Panc1 (cell line): ENCODE data around the gene ADAMTS9. TPM values are rescaled to one million over a fixed set of nuclear protein-coding genes. Genes with fewer than 3 reads are reported as not detected.

Source experiments
- ATAC-seq: fragments of 200-7000 bp; cut with Tn5 transposase; 2 replicates; pipeline ENCODE4 v1.9.1; 2020; ENCODE audit warnings: mild to moderate bottlenecking, moderate library complexity
- BruUV-seq: library from RNA; stranded (reverse); fragments of 400-500 nt; replicated peaks from 2 replicates; lab custom pipeline; 2021; lab: Mats Ljungman, UMichigan
- CTCF ChIA-PET: fragments of 300-600 bp; sonication (Branson Sonifier 250); formaldehyde crosslinking; loops from one replicate; lab custom pipeline; 2022; ENCODE audit warnings: antibody characterized with exemption; lab: Charles Lee
- POLR2A ChIA-PET: fragments of 300-600 bp; sonication (Branson Sonifier 250); formaldehyde crosslinking; loops from one replicate; lab custom pipeline; 2022; ENCODE audit warnings: antibody characterized with exemption; lab: Charles Lee
- DNase-seq: peaks from one replicate; pipeline ENCODE4 v3.0.0-alpha.2; 2010; ENCODE audit warnings: low read depth, low spot score
- H3K27ac ChIP-seq: 2 replicates; pipeline ENCODE4 v1.5.1; 2011; ENCODE audit warnings: mild to moderate bottlenecking, low read length, inconsistent platforms
- H3K27me3 ChIP-seq: fragments of 200-500 bp; sonication (Bioruptor generic); 2 replicates; pipeline ENCODE4 v1.6.0; 2014; ENCODE audit warnings: low read length, inconsistent platforms; ENCODE audit not compliant: control insufficient read depth, insufficient read depth
- H3K36me3 ChIP-seq: fragments of 200-500 bp; sonication (Bioruptor generic); 2 replicates; pipeline ENCODE4 v1.5.1; 2014; ENCODE audit warnings: inconsistent platforms, mild to moderate bottlenecking, low read length, moderate library complexity; ENCODE audit not compliant: control insufficient read depth, insufficient read depth
- H3K4me1 ChIP-seq: 2 replicates; pipeline ENCODE4 v1.5.1; 2011; ENCODE audit warnings: inconsistent platforms, mild to moderate bottlenecking, low read length, moderate library complexity; ENCODE audit not compliant: control insufficient read depth, insufficient read depth
- H3K4me3 ChIP-seq, 2 experiments: 2 replicates each; pipeline ENCODE4 v1.5.1; 2011 to 2012; ENCODE audit warnings: low read depth in 2 of 2, low read length in 2 of 2, mild to moderate bottlenecking in 2 of 2, inconsistent platforms in 1 of 2, moderate library complexity in 1 of 2
- H3K9me3 ChIP-seq: fragments of 200-500 bp; sonication (Bioruptor generic); 2 replicates; pipeline ENCODE4 v1.5.1; 2014; ENCODE audit warnings: low read depth, mild to moderate bottlenecking, inconsistent platforms, low read length, moderate library complexity; ENCODE audit not compliant: control insufficient read depth, insufficient read depth
- POLR2AphosphoS5 ChIP-seq: IDR thresholded peaks from 2 replicates; pipeline ENCODE4 v1.6.1; 2012; ENCODE audit warnings: mild to moderate bottlenecking, low read depth, low read length, moderate library complexity
- SIN3A ChIP-seq: IDR thresholded peaks from 2 replicates; pipeline ENCODE4 v1.6.1; 2012; ENCODE audit warnings: low read depth, mild to moderate bottlenecking, low read length, moderate library complexity, borderline replicate concordance; ENCODE audit not compliant: insufficient read depth
- TCF7L2 ChIP-seq: IDR thresholded peaks from 2 replicates; pipeline ENCODE4 v1.6.1; 2011; ENCODE audit warnings: mild to moderate bottlenecking, low read depth, low read length, inconsistent platforms
- in situ Hi-C: cut with HindIII; loops from 2 replicates; pipeline ENCODE4 v1.10.0; 2016; ENCODE audit warnings: low sequenced_read_pairs, low pct_unique_long_range_greater_than_20kb
- intact Hi-C: fragments of 100-400 bp; cut with micrococcal nuclease; formaldehyde crosslinking; loops from one replicate; pipeline ENCODE4 v1.10.0; 2022; ENCODE audit not compliant: unreplicated experiment
- total RNA-seq: library from RNA; stranded (reverse); gene quantifications from one replicate; pipeline ENCODE4 v1.2.1, GENCODE V29; 2021; ENCODE audit not compliant: unreplicated experiment
- TF ChIP-seq, protein P1 (sequence below): fragments of 450-650 bp; IDR thresholded peaks from 2 replicates; pipeline ENCODE4 v1.5.1; 2017; ENCODE audit warnings: mild to moderate bottlenecking
- TF ChIP-seq, protein P2 (sequence below), 2 experiments: IDR thresholded peaks; 2 replicates each; pipeline ENCODE4 v1.6.1; 2011 to 2012; ENCODE audit warnings: low read depth in 2 of 2, control low read depth in 1 of 2, low read length in 1 of 2, mild to moderate bottlenecking in 1 of 2, moderate library complexity in 1 of 2; ENCODE audit not compliant: insufficient read depth in 1 of 2

The ADAMTS9 gene
- total RNA-seq, 1 experiment from 2014 or later, result 0.05 TPM

DNA sequence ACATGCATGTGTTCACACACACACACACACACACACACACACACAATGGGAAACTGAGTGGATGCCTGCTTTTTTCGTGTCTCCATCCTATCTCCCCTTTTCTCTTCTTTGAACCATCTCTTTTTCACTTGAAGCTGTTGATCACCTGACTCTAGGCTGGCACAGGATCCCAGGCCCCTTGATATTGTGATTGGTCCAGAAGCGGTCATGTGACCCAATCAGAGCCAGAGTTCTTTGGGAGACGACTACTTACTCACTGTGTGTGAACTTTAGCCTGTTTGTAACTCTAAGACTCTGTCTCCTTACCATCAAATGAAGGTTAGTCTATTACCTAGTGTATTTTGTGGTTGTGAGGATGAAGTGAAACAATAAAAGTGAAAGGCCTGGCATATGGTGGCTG is 172.9 kb downstream of the ADAMTS9 start:
- no peak for ATAC-seq
- intact Hi-C loops, result no loop called here
- TF ChIP-seq, protein P1, sequence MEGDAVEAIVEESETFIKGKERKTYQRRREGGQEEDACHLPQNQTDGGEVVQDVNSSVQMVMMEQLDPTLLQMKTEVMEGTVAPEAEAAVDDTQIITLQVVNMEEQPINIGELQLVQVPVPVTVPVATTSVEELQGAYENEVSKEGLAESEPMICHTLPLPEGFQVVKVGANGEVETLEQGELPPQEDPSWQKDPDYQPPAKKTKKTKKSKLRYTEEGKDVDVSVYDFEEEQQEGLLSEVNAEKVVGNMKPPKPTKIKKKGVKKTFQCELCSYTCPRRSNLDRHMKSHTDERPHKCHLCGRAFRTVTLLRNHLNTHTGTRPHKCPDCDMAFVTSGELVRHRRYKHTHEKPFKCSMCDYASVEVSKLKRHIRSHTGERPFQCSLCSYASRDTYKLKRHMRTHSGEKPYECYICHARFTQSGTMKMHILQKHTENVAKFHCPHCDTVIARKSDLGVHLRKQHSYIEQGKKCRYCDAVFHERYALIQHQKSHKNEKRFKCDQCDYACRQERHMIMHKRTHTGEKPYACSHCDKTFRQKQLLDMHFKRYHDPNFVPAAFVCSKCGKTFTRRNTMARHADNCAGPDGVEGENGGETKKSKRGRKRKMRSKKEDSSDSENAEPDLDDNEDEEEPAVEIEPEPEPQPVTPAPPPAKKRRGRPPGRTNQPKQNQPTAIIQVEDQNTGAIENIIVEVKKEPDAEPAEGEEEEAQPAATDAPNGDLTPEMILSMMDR, result no peak
- TF ChIP-seq, protein P2, sequence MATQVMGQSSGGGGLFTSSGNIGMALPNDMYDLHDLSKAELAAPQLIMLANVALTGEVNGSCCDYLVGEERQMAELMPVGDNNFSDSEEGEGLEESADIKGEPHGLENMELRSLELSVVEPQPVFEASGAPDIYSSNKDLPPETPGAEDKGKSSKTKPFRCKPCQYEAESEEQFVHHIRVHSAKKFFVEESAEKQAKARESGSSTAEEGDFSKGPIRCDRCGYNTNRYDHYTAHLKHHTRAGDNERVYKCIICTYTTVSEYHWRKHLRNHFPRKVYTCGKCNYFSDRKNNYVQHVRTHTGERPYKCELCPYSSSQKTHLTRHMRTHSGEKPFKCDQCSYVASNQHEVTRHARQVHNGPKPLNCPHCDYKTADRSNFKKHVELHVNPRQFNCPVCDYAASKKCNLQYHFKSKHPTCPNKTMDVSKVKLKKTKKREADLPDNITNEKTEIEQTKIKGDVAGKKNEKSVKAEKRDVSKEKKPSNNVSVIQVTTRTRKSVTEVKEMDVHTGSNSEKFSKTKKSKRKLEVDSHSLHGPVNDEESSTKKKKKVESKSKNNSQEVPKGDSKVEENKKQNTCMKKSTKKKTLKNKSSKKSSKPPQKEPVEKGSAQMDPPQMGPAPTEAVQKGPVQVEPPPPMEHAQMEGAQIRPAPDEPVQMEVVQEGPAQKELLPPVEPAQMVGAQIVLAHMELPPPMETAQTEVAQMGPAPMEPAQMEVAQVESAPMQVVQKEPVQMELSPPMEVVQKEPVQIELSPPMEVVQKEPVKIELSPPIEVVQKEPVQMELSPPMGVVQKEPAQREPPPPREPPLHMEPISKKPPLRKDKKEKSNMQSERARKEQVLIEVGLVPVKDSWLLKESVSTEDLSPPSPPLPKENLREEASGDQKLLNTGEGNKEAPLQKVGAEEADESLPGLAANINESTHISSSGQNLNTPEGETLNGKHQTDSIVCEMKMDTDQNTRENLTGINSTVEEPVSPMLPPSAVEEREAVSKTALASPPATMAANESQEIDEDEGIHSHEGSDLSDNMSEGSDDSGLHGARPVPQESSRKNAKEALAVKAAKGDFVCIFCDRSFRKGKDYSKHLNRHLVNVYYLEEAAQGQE (IDR thresholded peaks at IDR 0.05; ENCODE audit: insufficient read depth in 1 of 2, low read depth in 2 of 2, low read length in 1 of 2), result no peak
- TF ChIP-seq SIN3A (no peak), TCF7L2 (no peak), POLR2AphosphoS5 (no peak)
- in situ Hi-C loops, result no loop called here
- ChIA-PET POLR2A (no interaction called here), CTCF (no interaction called here)
- BruUV-seq, result no TSS peak
- Histone ChIP-seq H3K36me3 (no peaks in the 10 kb centered on the region), H3K27ac (no peak overlapping the region), H3K4me3 (no peak overlapping the region), H3K4me1 (no peaks in the 10 kb centered on the region), H3K9me3 (no peaks in the 10 kb centered on the region), H3K27me3 (no peaks in the 10 kb centered on the region)
- DNase-seq, result no peak

DNA sequence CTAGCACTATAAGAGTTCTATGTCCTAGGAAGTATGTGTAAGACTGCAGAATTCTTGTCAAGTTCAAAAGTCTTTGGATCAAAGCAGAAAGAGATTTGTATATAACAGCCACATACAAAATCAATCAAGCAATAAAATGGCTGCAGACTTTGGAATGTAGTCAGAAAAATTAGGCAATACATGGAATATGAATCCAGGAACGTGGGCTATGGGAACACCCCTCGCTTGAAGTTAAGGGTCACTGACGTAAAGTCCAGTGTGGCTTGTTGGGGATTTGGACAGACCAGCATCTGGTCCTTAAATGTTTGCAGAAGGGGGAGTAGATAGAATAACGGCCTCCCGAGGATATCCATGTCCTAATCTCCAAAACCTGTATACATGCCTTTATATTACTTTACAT is 178.6 kb downstream of the ADAMTS9 start:
- in situ Hi-C loops (no loop called here), intact Hi-C loops (no loop called here)
- Histone ChIP-seq H3K4me3 (no peak overlapping the region), H3K9me3 (no peaks in the 10 kb centered on the region), H3K4me1 (no peaks in the 10 kb centered on the region), H3K36me3 (no peaks in the 10 kb centered on the region), H3K27ac (no peak overlapping the region), H3K27me3 (no peaks in the 10 kb centered on the region)
- no TSS peak for BruUV-seq
- TF ChIP-seq TCF7L2 (no peak), POLR2AphosphoS5 (no peak)
- TF ChIP-seq, protein P2 (IDR thresholded peaks at IDR 0.05; ENCODE audit: insufficient read depth in 1 of 2, low read depth in 2 of 2, low read length in 1 of 2), result no peak
- DNase-seq, result no peak
- ATAC-seq, result no peak
- POLR2A ChIA-PET, result no interaction called here
- CTCF ChIA-PET, result no interaction called here
